WTC11 (cell line): ENCODE measurements around the gene SH3BGR.

Experiments
- AFF4 ChIP-seq: sonication (generic); formaldehyde crosslinking; IDR thresholded peaks from 2 replicates; pipeline ENCODE4 v1.8.1; 2023; ENCODE audit warnings: mild to moderate bottlenecking, missing genetic modification reagents, borderline replicate concordance
- CTCF ChIP-seq: fragments of 200-600 bp; IDR thresholded peaks from 2 replicates; pipeline ENCODE4 v1.8.0; 2022; ENCODE audit warnings: antibody characterized with exemption
- ETV6 ChIP-seq: sonication (generic); formaldehyde crosslinking; IDR thresholded peaks from 2 replicates; pipeline ENCODE4 v1.8.1; 2022; ENCODE audit warnings: mild to moderate bottlenecking, missing genetic modification reagents
- FOXP1 ChIP-seq: sonication (generic); formaldehyde crosslinking; IDR thresholded peaks from 2 replicates; pipeline ENCODE4 v1.8.0; 2022; ENCODE audit warnings: missing genetic modification reagents, mild to moderate bottlenecking, moderate library complexity, borderline replicate concordance
- NR2C2 ChIP-seq: sonication (generic); formaldehyde crosslinking; IDR thresholded peaks from 2 replicates; pipeline ENCODE4 v1.8.0; 2022; ENCODE audit warnings: mild to moderate bottlenecking, missing genetic modification reagents
- TP53 ChIP-seq: sonication (generic); formaldehyde crosslinking; IDR thresholded peaks from 2 replicates; pipeline ENCODE4 v1.8.1; 2023; ENCODE audit warnings: mild to moderate bottlenecking, missing genetic modification reagents
- ZNF121 ChIP-seq: sonication (generic); formaldehyde crosslinking; IDR thresholded peaks from 2 replicates; pipeline ENCODE4 v1.8.0; 2023; ENCODE audit warnings: missing genetic modification reagents

- TF ChIP-seq FOXP1 (CRISPR knock-in tag) (no peak), TP53 (CRISPR knock-in tag) (no peak), CTCF (no peak), ZNF121 (CRISPR knock-in tag) (no peak), NR2C2 (CRISPR knock-in tag) (no peak), ETV6 (no peak), AFF4 (CRISPR knock-in tag) (no peak)
Measured at GRCh38 chr21:39467746-39468145, 16.0 kb downstream of the SH3BGR start.
